Measurements from ENCODE around the gene ADIRF.
A peak's percentile ranks its signal among the peaks of the same experiment; 100 is the strongest.
"Not testable (repeated sequence)": the region's sequence is repeated elsewhere in the genome, so short reads cannot be mapped to it uniquely, and the experiment has no call there.

The ADIRF gene

GRCh38 chr10:86936661-86937501, 31.4 kb upstream of the ADIRF start:
- no peak overlapping the region for H3K27ac ChIP-seq
- ChIA-PET POLR2A (ENCODE audit: low non-redundant PET) (no interaction called here), CTCF (interaction anchor here (0.6 to 2.9 kb wide), 5 partner anchors 23 to 1540 kb away, joined by 4 to 23 read pairs (median 4); partner anchors contain the start of gene SNCG)
- TF ChIP-seq CTCF (conservative IDR thresholded peaks at IDR 0.05; ENCODE audit: low read depth) = no peak
- DNase-seq (ENCODE audit: low spot score) = no peak

DNA sequence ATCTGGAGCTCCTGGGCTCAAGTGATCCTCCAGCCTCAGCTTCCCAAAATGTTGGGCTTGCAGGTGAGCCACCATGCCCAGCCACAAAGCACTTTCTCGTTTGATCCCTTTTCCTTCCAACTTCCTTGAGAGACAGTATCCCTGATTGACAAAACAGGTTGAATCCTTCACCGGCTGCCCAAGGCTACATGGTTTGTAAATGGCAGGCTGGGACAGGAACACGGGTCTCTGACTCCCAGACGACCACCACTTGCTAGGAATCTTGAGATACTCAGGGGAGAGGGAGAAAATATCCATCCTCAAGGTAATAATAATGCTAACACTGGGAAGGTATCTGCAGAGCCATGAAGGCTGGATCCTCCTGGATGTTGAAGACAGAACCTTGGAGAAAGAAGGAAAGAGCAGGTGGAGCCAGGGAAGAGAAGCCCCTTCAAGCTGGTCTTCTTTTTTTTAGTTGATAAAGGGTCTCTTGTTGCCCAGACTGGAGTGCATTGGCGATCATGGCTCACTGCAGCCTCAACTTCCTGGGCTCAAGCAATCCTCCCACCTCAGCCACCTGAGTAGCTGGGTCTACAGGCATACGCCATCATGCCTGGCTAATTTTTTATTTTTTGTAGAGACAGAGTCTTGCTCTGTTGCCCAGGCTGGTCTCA, 30.7 kb upstream of the ADIRF start:
- POLR2A ChIA-PET (ENCODE audit: low non-redundant PET) = interaction anchor here (0.8 kb wide), 1 partner anchor 21 kb away, joined by 4 read pairs; the partner anchor contains the start of gene SNCG
- H3K27ac ChIP-seq = no peak overlapping the region
- DNase-seq (ENCODE audit: low spot score) = no peak
- CTCF ChIA-PET = interaction anchor here (1.5 to 2.9 kb wide), 2 partner anchors 22 to 29 kb away, joined by 4 to 23 read pairs; partner anchors contain the start of gene SNCG
- no peak for TF ChIP-seq CTCF (conservative IDR thresholded peaks at IDR 0.05; ENCODE audit: low read depth)

- POLR2A ChIA-PET (ENCODE audit: low non-redundant PET) = interaction anchor here (0.8 kb wide), 1 partner anchor 20 kb away, joined by 4 read pairs; the partner anchor contains the start of gene SNCG
- H3K27ac ChIP-seq = no peak overlapping the region
- no peak for DNase-seq (ENCODE audit: low spot score)
- no peak for TF ChIP-seq CTCF (conservative IDR thresholded peaks at IDR 0.05; ENCODE audit: low read depth)
- CTCF ChIA-PET = interaction anchor here (1.3 to 2.9 kb wide), 3 partner anchors 21 to 28 kb away, joined by 4 to 23 read pairs (median 4); partner anchors contain the start of gene SNCG
Observed at GRCh38 chr10:86938260-86938659, 30.0 kb upstream of the ADIRF start.

DNA sequence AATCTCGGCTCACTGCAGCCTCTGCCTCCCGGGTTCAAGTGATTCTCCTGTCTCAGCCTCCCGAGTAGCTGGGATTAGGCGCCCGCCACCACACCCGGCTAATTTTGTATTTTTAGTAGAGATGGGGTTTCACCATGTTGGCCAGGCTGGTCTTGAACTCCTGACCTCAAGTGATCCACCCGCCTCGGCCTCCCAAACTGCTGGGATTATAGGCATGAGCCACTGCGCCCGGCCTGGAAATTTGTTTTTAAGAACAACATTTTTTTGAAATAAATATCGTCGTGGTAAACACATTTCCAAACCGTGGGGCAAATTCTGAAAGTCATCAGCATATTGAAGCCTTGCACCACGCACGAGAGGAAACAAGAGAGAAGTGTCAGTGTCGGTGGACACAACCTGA, 28.2 kb upstream of the ADIRF start:
- DNase-seq (ENCODE audit: low spot score); POLR2A ChIA-PET (ENCODE audit: low non-redundant PET): not testable (repeated sequence)
- CTCF ChIA-PET = interaction anchor here (0.5 to 2.1 kb wide), 6 partner anchors 18 to 234 kb away, joined by 3 to 18 read pairs (median 6); partner anchors contain the start of genes ADIRF and SNCG
- peak overlapping the region; percentile 15; the same call in 1 of the 2 replicates for H3K27ac ChIP-seq

GRCh38 chr10:86940677-86941076, 27.6 kb upstream of the ADIRF start:
- no peak for DNase-seq (ENCODE audit: low spot score)
- CTCF ChIA-PET = interaction anchor here (0.6 to 2.1 kb wide), 3 partner anchors 17 to 29 kb away, joined by 4 to 18 read pairs (median 5); partner anchors contain the start of gene SNCG
- no peak for TF ChIP-seq CTCF (conservative IDR thresholded peaks at IDR 0.05; ENCODE audit: low read depth)
- H3K27ac ChIP-seq = no peak overlapping the region
- POLR2A ChIA-PET (ENCODE audit: low non-redundant PET) = no interaction called here

- ChIA-PET CTCF (interaction anchor here (0.8 to 2.1 kb wide), 2 partner anchors 19 to 28 kb away, joined by 4 to 18 read pairs; no protein-coding TSS in a partner anchor), POLR2A (ENCODE audit: low non-redundant PET) (no interaction called here)
- no peak overlapping the region for H3K27ac ChIP-seq
- DNase-seq (ENCODE audit: low spot score) = no peak
- TF ChIP-seq CTCF (conservative IDR thresholded peaks at IDR 0.05; ENCODE audit: low read depth) = no peak
Observed at GRCh38 chr10:86941426-86941825, 26.9 kb upstream of the ADIRF start.
